Trophoblast cell (in vitro differentiated cells and primary cell): Measurements from ENCODE around the gene C1QTNF8.

ENCODE experiments used
- DNase-seq, 2 donors: peaks; one replicate each; pipeline ENCODE4 v3.0.0-alpha.2; 2016
- H2AFZ ChIP-seq: 2 replicates; pipeline ENCODE4 v1.6.1; 2013; ENCODE audit warnings: low read length, moderate library complexity, mild to moderate bottlenecking; ENCODE audit not compliant: insufficient read depth, poor library complexity
- H2AK5ac ChIP-seq: 2 replicates; pipeline ENCODE4 v1.6.1; 2013; ENCODE audit warnings: mild to moderate bottlenecking, low read length
- H2BK120ac ChIP-seq: 2 replicates; pipeline ENCODE4 v1.6.1; 2013; ENCODE audit warnings: low read length, mild to moderate bottlenecking, moderate library complexity; ENCODE audit not compliant: insufficient read depth, poor library complexity
- H2BK12ac ChIP-seq: 2 replicates; pipeline ENCODE4 v1.6.1; 2013; ENCODE audit warnings: mild to moderate bottlenecking, low read length, moderate library complexity
- H2BK5ac ChIP-seq: 2 replicates; pipeline ENCODE4 v1.6.1; 2013; ENCODE audit warnings: low read length, low read depth, moderate library complexity, mild to moderate bottlenecking; ENCODE audit not compliant: poor library complexity
- H3K14ac ChIP-seq: 2 replicates; pipeline ENCODE4 v1.6.1; 2013; ENCODE audit warnings: mild to moderate bottlenecking, low read length
- H3K18ac ChIP-seq: 2 replicates; pipeline ENCODE4 v1.6.1; 2013; ENCODE audit warnings: mild to moderate bottlenecking, low read length
- H3K23ac ChIP-seq: 2 replicates; pipeline ENCODE4 v1.6.1; 2013; ENCODE audit warnings: low read length
- H3K27ac ChIP-seq: 2 replicates; pipeline ENCODE4 v1.5.1; 2013; ENCODE audit warnings: low read depth, mild to moderate bottlenecking, inconsistent platforms, low read length, moderate library complexity
- H3K27me3 ChIP-seq: 2 replicates; pipeline ENCODE4 v1.6.1; 2013; ENCODE audit warnings: inconsistent platforms, mild to moderate bottlenecking, low read length, moderate library complexity; ENCODE audit not compliant: insufficient read depth
- H3K36me3 ChIP-seq, 2 experiments: 1 replicate in 1 of 2; 2 replicates in 1 of 2; pipeline ENCODE4 v1.6.1; 2013; ENCODE audit warnings: low read length in 2 of 2, mild to moderate bottlenecking in 2 of 2, moderate library complexity in 1 of 2; ENCODE audit not compliant: insufficient read depth in 2 of 2, control insufficient read depth in 1 of 2
- H3K4ac ChIP-seq: 2 replicates; pipeline ENCODE4 v1.6.1; 2013; ENCODE audit warnings: low read depth, mild to moderate bottlenecking, low read length, moderate library complexity
- H3K4me1 ChIP-seq, 2 experiments: 1 replicate in 1 of 2; 2 replicates in 1 of 2; pipeline ENCODE4 v1.6.1; 2013; ENCODE audit warnings: low read length in 2 of 2, mild to moderate bottlenecking in 2 of 2, moderate library complexity in 1 of 2; ENCODE audit not compliant: insufficient read depth in 2 of 2, control insufficient read depth in 1 of 2
- H3K4me2 ChIP-seq: 2 replicates; pipeline ENCODE4 v1.6.1; 2013; ENCODE audit warnings: inconsistent platforms, mild to moderate bottlenecking, low read length, moderate library complexity
- H3K4me3 ChIP-seq: 2 replicates; pipeline ENCODE4 v1.5.1; 2013; ENCODE audit warnings: mild to moderate bottlenecking, low read depth, low read length, inconsistent platforms
- H3K79me1 ChIP-seq: one replicate; pipeline ENCODE4 v1.6.1; 2013; ENCODE audit warnings: low read length
- H3K79me2 ChIP-seq: 2 replicates; pipeline ENCODE4 v1.6.1; 2013; ENCODE audit warnings: low read length, mild to moderate bottlenecking; ENCODE audit not compliant: control insufficient read depth, insufficient read depth, poor library complexity
- H3K9ac ChIP-seq: 2 replicates; pipeline ENCODE4 v1.6.1; 2013; ENCODE audit warnings: mild to moderate bottlenecking, low read length
- H3K9me3 ChIP-seq: 2 replicates; pipeline ENCODE4 v1.6.1; 2013; ENCODE audit warnings: low read depth, mild to moderate bottlenecking, control low read depth, inconsistent platforms, low read length; ENCODE audit not compliant: insufficient read depth
- H4K12ac ChIP-seq: 2 replicates; pipeline ENCODE4 v1.6.1; 2013; ENCODE audit warnings: low read depth, mild to moderate bottlenecking, low read length, moderate library complexity
- H4K8ac ChIP-seq: 2 replicates; pipeline ENCODE4 v1.6.1; 2013; ENCODE audit warnings: low read depth, mild to moderate bottlenecking, low read length, moderate library complexity
- H4K91ac ChIP-seq: one replicate; pipeline ENCODE4 v1.6.1; 2013; ENCODE audit warnings: low read depth, mild to moderate bottlenecking, low read length, moderate library complexity
- WGBS: extraction: QIAGEN DNeasy Blood & Tissue Kit; methylation state at CpG from one replicate; pipeline ENCODE4 v1.1.7; 2013; ENCODE audit warnings: missing lambda C conversion rate; ENCODE audit not compliant: insufficient read length, insufficient coverage; ENCODE audit errors: extremely low coverage; 5-methylcytosine and 5-hydroxymethylcytosine counted together

Gene C1QTNF8

DNA sequence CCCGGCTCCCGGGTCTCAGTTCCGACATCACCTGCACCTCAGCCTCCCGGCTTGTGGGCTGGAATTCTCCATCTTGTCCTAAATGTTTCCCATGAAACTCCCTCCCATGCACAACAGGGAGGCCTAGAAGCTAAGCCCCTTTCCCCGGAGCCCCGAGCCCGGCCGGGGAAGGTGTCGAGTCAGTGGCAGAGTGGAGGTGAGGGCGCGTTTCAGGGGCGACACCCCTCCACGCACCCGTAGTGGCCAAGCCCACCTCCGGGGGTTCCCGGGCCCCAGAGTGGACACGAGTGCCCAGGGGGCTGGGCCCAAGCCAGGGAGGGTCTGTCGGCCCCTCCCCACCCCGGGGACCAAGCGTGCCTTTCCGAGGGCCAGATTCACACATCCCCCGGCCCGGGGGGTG, 25.0 kb upstream of the C1QTNF8 start:
- Histone ChIP-seq H3K4me1 (no peaks in the 10 kb centered on the region), H2BK120ac (no peak overlapping the region), H2BK5ac (no peak overlapping the region), H4K12ac (no peak overlapping the region), H3K18ac (no peak overlapping the region), H4K8ac (no peak overlapping the region), H3K4me2 (no peak overlapping the region), H3K79me2 (no peaks in the 10 kb centered on the region), H3K36me3 (no peaks in the 10 kb centered on the region), H2BK12ac (no peak overlapping the region), H3K27ac (no peak overlapping the region), H3K79me1 (no peaks in the 10 kb centered on the region), H4K91ac (no peak overlapping the region), H2AK5ac (no peak overlapping the region), H3K9me3 (no peaks in the 10 kb centered on the region), H2AFZ (no peak overlapping the region), H3K9ac (no peak overlapping the region), H3K27me3 (no peaks in the 10 kb centered on the region), H3K23ac (no peak overlapping the region), H3K14ac (no peak overlapping the region), H3K4ac (no peak overlapping the region), H3K4me3 (no peak overlapping the region)
- WGBS: no CpG with 5 or more reads among the region's 23 CpGs
- no peak for DNase-seq

DNA sequence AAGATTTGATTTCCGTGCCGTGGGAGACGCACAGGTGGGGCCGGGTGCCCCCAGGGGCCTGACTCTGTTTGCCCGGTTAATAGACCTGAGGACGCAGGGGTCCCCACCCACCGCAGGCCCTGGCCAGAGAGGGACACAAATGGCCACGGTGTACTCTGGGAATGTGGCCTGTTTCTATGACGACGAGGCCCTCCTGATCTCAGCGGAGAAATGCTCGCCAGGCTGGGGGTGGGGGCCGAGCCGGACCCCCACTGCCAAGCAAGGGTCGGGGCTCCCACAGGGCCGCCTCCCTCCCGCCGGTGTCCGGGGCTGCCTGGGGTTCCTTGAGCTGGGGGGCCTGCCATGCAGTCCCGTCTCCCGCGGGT, 24.5 kb upstream of the C1QTNF8 start:
- no peak overlapping the region for H2BK12ac ChIP-seq
- H2AK5ac ChIP-seq: no peak overlapping the region
- no peak overlapping the region for H4K12ac ChIP-seq

DNA sequence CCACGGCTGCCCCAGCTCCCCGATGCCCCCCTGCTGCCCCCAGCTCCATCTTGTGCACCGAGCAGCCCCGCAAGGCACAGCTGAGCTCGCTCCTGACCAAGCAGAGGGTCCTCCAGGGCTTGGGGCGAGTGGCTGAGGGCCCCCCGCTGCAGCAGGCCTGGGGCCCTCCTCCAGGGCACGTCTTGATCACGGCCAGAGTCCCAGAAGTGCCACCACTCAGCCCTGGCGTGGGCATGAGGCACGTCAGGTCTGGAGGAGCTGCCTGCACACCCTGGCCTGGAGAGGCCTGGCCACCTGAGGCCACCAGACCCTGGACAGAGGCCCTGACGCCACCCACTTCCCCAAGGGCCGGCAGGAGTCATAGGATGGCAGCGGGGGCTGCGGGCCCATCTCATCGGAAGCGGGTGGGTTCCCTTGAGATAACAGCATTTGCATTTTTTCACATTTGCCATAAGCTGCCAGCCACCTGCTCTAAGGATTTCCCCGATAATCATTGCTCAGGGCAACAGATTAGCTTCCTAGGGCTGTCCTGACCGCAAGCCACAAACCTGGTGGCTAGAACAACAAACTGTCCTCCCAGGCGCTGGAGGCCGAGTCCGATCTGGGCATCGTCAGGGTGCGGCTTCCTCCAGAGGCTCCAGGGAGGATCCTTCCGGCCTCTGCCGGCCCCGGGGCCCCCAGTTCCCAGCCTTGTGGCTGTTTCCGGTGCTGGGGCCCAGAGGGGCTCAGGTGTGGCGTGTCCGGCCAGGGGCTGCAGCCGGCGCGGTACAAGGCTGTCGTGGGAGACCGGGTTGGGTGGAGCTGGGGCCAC, 23.9 kb upstream of the C1QTNF8 start:
- H4K91ac ChIP-seq: no peak overlapping the region
- no peak overlapping the region for H3K4ac ChIP-seq
- H3K18ac ChIP-seq: no peak overlapping the region
- no peak overlapping the region for H3K4me2 ChIP-seq
- H2BK12ac ChIP-seq: no peak overlapping the region
- H3K79me2 ChIP-seq: no peaks in the 10 kb centered on the region
- no peak overlapping the region for H2BK5ac ChIP-seq
- H3K4me1 ChIP-seq: no peaks in the 10 kb centered on the region
- H3K9ac ChIP-seq: no peak overlapping the region
- H2BK120ac ChIP-seq: no peak overlapping the region
- WGBS: no CpG with 5 or more reads among the region's 35 CpGs
- no peak for DNase-seq
- no peak overlapping the region for H4K8ac ChIP-seq
- H2AK5ac ChIP-seq: no peak overlapping the region
- no peak overlapping the region for H3K14ac ChIP-seq
- H3K36me3 ChIP-seq: no peaks in the 10 kb centered on the region
- H3K23ac ChIP-seq: no peak overlapping the region
- H3K27me3 ChIP-seq: no peaks in the 10 kb centered on the region
- H3K4me3 ChIP-seq: no peak overlapping the region
- no peaks in the 10 kb centered on the region for H3K79me1 ChIP-seq
- H3K27ac ChIP-seq: no peak overlapping the region
- H2AFZ ChIP-seq: no peak overlapping the region
- H3K9me3 ChIP-seq: no peaks in the 10 kb centered on the region
- H4K12ac ChIP-seq: no peak overlapping the region

More for the DNA sequence above, 24.5 kb upstream of the C1QTNF8 start:
- Histone ChIP-seq H4K8ac (no peak overlapping the region), H3K27me3 (no peaks in the 10 kb centered on the region), H2BK5ac (no peak overlapping the region), H3K4ac (no peak overlapping the region), H3K9ac (no peak overlapping the region), H3K9me3 (no peaks in the 10 kb centered on the region), H3K4me2 (no peak overlapping the region), H4K91ac (no peak overlapping the region), H3K79me1 (no peaks in the 10 kb centered on the region), H3K4me1 (no peaks in the 10 kb centered on the region), H2BK120ac (no peak overlapping the region), H3K14ac (no peak overlapping the region), H3K4me3 (no peak overlapping the region), H3K79me2 (no peaks in the 10 kb centered on the region), H3K23ac (no peak overlapping the region), H3K27ac (no peak overlapping the region), H3K18ac (no peak overlapping the region), H2AFZ (no peak overlapping the region), H3K36me3 (no peaks in the 10 kb centered on the region)
- DNase-seq: no peak
- WGBS: no CpG with 5 or more reads among the region's 22 CpGs

DNA sequence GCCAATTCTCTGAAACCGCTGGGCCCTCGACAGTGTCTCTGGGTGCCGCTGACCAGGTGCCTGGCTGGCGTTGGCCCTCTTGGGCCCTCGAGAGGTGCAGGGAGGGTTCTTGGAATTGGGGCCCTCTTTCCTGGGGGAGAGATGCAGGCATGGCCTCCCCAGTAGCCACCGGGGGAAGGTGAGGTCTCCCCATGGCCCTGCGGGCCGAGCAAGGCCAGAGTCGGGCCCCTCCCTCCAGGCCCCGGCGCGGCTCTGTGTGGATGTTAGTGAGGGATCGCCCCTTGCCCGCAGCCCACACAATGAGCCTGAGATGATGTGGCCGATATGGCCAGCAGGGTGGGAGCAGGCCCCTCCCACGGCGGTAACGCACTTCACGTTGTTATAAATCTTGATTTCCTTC, 23.1 kb upstream of the C1QTNF8 start:
- no peaks in the 10 kb centered on the region for H3K4me1 ChIP-seq
- H3K18ac ChIP-seq: no peak overlapping the region
- H3K79me2 ChIP-seq: no peaks in the 10 kb centered on the region
- no peak overlapping the region for H3K9ac ChIP-seq
- H3K36me3 ChIP-seq: no peaks in the 10 kb centered on the region
- no peak overlapping the region for H3K14ac ChIP-seq
- no peak overlapping the region for H4K8ac ChIP-seq
- H3K23ac ChIP-seq: no peak overlapping the region
- H2BK5ac ChIP-seq: no peak overlapping the region
- H3K4me2 ChIP-seq: no peak overlapping the region
- H4K91ac ChIP-seq: no peak overlapping the region
- no peaks in the 10 kb centered on the region for H3K9me3 ChIP-seq
- no CpG with 5 or more reads among the region's 19 CpGs for whole genome bisulfite sequencing
- no peaks in the 10 kb centered on the region for H3K79me1 ChIP-seq
- no peak overlapping the region for H3K27ac ChIP-seq
- H2BK12ac ChIP-seq: no peak overlapping the region
- no peak overlapping the region for H2BK120ac ChIP-seq
- no peaks in the 10 kb centered on the region for H3K27me3 ChIP-seq
- H2AFZ ChIP-seq: no peak overlapping the region
- H2AK5ac ChIP-seq: no peak overlapping the region
- no peak overlapping the region for H3K4ac ChIP-seq
- no peak overlapping the region for H4K12ac ChIP-seq
- H3K4me3 ChIP-seq: no peak overlapping the region
- DNase-seq: no peak
